ENCODE data around the gene EXOSC6. TPM values are rescaled to one million over a fixed set of nuclear protein-coding genes. Genes with fewer than 3 reads are reported as not detected.
"Not testable (repeated sequence)": the region's sequence is repeated elsewhere in the genome, so short reads cannot be mapped to it uniquely, and the experiment has no call there.

Gene EXOSC6
- total RNA-seq, 2 experiments from 2014 or later: 18.7 to 23.5 TPM

- H3K9me3 Mint-ChIP-seq (ENCODE audit: low read depth); POLR2A ChIA-PET; intact Hi-C loops (cut with DNase I, micrococcal nuclease); H3K27me3 Mint-ChIP-seq; H3K36me3 Mint-ChIP-seq (ENCODE audit: low read depth); H3K4me1 Mint-ChIP-seq; H3K4me3 Mint-ChIP-seq; H3K27ac Mint-ChIP-seq; CTCF ChIA-PET; ATAC-seq; DNase-seq: not testable (repeated sequence)
Observed at GRCh38 chr16:70198666-70199065, 53.1 kb downstream of the EXOSC6 start.

DNA sequence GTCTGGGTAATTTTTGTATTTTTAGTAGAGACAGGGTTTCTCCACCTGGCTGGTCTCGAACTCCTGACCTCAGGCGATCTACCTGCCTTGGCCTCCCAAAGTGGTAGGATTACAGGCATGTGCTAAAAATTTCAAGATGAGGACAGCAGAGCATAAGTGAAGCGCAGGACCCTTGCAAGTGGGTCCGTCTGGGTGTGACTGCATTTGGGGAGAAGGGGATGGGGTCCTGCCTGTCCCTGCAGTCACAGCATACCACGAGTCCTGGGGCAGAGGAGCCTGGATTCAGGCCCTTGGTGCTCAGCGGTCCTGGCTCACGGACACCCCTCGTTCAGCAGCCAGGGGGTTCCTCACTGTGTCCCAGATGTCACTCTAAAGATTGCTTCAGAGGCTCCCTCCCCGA lies 53.5 kb downstream of the EXOSC6 start:
- H3K36me3 Mint-ChIP-seq (ENCODE audit: low read depth); ATAC-seq; DNase-seq; H3K9me3 Mint-ChIP-seq (ENCODE audit: low read depth); CTCF ChIA-PET; H3K4me1 Mint-ChIP-seq; H3K27me3 Mint-ChIP-seq; H3K4me3 Mint-ChIP-seq; POLR2A ChIA-PET; intact Hi-C loops (cut with DNase I, micrococcal nuclease); H3K27ac Mint-ChIP-seq: not testable (repeated sequence)

DNA sequence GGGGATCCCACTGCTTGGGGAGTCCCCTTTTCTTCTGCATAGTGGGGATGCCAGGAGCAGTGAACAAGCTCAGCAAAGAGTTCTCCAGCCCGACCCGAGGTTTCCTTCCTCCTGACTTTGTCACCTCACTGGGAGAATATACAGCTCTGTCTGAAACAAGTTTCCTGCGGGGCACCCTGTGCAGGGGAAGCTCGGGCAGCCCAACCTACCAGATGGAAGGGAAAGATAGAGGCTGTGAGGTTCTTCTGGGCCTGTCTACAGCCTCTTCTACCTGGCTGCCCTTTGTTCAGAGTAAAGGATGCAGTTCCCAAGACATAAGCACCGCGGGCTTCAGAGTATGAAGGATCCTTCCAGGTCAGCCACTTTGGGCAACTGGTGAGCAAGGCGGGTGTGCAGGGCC lies 54.1 kb downstream of the EXOSC6 start:
- ATAC-seq; H3K9me3 Mint-ChIP-seq (ENCODE audit: low read depth); H3K4me1 Mint-ChIP-seq; POLR2A ChIA-PET; H3K4me3 Mint-ChIP-seq; H3K36me3 Mint-ChIP-seq (ENCODE audit: low read depth); CTCF ChIA-PET; DNase-seq; intact Hi-C loops (cut with DNase I, micrococcal nuclease); H3K27ac Mint-ChIP-seq; H3K27me3 Mint-ChIP-seq: not testable (repeated sequence)

Other genes with a start within 250 kb of the EXOSC6 start
- gene PDPR, start 137.6 kb downstream of the EXOSC6 start, total RNA-seq: 10 to 100 TPM; 26.4 to 26.7 TPM
- under 1 TPM in 1 of 2 experiments, not detected in 1; 0.25 TPM for gene CLEC18C, start 78.2 kb downstream of the EXOSC6 start, total RNA-seq
- gene AARS1, start 37.6 kb upstream of the EXOSC6 start, total RNA-seq: 100 to 1,000 TPM; 180 to 189 TPM
- gene DDX19B, start 47.2 kb upstream of the EXOSC6 start, total RNA-seq: 10 to 100 TPM; 32.3 to 34.7 TPM
- gene DDX19A, start 95.0 kb upstream of the EXOSC6 start, total RNA-seq: 10 to 100 TPM; 47.7 to 52.9 TPM
- gene ST3GAL2, start 187.2 kb upstream of the EXOSC6 start, total RNA-seq: 10 to 100 TPM; 14.8 to 16.6 TPM
- 10 to 100 TPM; 10.3 to 13.4 TPM for gene FCSK, start 202.7 kb upstream of the EXOSC6 start, total RNA-seq

Measured in activated CD4-positive, alpha-beta T cell treated with anti-CD3 and anti-CD28 coated beads for 36 hours (primary cell).